Fibroblast of the aortic adventitia (primary cell): ENCODE measurements around the gene SYVN1. TPM values are rescaled to one million over a fixed set of nuclear protein-coding genes. Genes with fewer than 3 reads are reported as not detected.

Source experiments
- DNase-seq: peaks from one replicate; pipeline ENCODE4 v3.0.0-alpha.2; 2010; ENCODE audit warnings: low read depth
- H3K4me3 ChIP-seq: 2 replicates; pipeline ENCODE4 v1.5.1; 2011; ENCODE audit warnings: low read depth, mild to moderate bottlenecking, control low read depth, low read length, moderate library complexity
- small RNA-seq: library from RNA; depleted of rRNA; stranded (forward); fragments of <200 nt; gene quantifications from one replicate; pipeline ENCODE3, GENCODE V24; 2012
- total RNA-seq: library from RNA; depleted of rRNA; stranded (reverse); fragments of >200 nt; gene quantifications from 2 replicates; pipeline ENCODE4 v1.2.3, GENCODE V29; 2012; ENCODE audit warnings: low replicate concordance
- TF ChIP-seq, protein P1 (sequence below): IDR thresholded peaks from 2 replicates; pipeline ENCODE4 v1.5.1; 2011; ENCODE audit warnings: mild to moderate bottlenecking, low read length, control low read depth, inconsistent platforms; ENCODE audit not compliant: insufficient read depth

Gene SYVN1
- total RNA-seq, 1 donor, result 24.3 TPM

DNA sequence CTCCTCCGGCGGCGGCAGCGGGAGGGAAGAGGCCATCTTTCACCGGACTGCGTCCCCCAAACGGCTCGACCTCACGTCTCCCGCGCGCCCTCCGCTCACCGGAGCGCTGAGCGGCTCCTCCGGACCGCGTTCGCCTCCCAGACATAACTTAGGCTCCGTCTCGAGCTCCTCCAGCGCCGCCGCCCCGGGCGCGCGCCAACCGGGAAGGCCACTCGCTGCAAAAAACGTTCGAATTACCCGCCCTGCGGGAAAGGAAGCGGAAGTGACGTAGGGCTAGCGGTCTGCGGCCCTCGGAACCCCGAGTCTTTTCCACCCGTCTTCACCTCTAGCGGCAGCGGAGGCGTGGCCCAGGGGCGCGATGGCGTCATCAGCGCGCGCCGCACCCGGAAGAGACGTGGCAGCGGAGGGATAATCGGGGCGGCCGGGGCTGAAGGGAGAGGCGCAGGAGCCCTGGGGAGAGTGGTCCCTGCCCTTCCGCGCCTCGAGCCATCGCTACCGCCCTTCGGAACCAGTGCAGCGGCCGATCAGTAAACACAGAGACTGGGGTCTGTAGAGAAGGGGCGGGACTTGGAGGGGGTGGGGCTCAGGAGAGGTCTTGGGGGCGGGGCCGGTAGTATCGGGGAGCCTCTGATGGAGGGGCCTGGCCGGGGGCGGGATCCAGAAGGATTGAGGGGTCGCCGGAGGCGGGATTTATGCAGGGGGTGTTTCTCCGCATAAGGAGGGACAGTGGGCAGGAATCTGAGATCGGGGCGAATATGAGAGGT, 50.3 kb downstream of the SYVN1 start, which contains the start of the genes CDCA5 and ZFPL1:
TSS of gene CDCA5 (minus strand) at position 207 of the 764 bp plus-strand sequence. CDS start at position 145, 62 bp downstream.
TSS of gene ZFPL1 (plus strand) at position 389 of the 764 bp plus-strand sequence. CDS start 477 bp downstream, outside the sequence.
- TF ChIP-seq, protein P1, sequence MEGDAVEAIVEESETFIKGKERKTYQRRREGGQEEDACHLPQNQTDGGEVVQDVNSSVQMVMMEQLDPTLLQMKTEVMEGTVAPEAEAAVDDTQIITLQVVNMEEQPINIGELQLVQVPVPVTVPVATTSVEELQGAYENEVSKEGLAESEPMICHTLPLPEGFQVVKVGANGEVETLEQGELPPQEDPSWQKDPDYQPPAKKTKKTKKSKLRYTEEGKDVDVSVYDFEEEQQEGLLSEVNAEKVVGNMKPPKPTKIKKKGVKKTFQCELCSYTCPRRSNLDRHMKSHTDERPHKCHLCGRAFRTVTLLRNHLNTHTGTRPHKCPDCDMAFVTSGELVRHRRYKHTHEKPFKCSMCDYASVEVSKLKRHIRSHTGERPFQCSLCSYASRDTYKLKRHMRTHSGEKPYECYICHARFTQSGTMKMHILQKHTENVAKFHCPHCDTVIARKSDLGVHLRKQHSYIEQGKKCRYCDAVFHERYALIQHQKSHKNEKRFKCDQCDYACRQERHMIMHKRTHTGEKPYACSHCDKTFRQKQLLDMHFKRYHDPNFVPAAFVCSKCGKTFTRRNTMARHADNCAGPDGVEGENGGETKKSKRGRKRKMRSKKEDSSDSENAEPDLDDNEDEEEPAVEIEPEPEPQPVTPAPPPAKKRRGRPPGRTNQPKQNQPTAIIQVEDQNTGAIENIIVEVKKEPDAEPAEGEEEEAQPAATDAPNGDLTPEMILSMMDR, result no peak
- DNase-seq, result peak; percentile 95
- H3K4me3 ChIP-seq, result peak within 1 kb of the TSS; percentile 95

DNA sequence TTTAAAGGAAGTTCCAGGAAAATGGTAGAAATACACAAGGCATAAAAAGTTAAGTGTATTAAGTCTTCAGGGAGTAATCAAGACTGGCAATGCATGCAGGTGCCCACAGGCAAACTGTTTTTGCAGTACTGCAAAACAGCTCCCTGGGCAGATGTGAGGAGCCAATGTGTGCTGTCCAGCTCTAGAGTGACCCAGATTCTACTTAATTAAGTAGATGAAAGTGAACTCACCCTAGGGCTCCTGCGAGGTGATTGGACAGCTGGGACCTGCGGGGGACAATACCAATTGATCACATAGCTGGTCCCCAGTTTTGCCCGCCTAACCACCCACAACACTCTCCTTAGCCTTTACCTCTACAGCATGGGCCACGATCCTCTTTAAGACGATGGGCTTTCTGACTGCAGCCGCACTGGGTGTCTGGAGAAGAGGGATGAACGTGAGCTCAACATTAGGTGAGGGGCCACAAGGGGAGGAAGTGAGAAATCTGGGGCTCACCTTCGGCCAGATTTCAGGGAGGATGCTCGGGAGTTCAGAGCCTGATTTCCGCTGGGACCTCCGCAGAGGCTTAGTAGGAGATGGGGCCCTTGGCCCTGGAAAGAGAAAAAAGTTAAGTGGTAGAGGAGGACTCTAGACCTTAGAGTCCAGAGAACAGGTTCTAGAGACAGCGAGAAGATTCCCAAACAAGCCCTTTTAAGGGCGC, 51.0 kb downstream of the SYVN1 start:
- TF ChIP-seq, protein P1, result no peak
- H3K4me3 ChIP-seq, result peak overlapping the region; percentile 95
- no peak for DNase-seq

DNA sequence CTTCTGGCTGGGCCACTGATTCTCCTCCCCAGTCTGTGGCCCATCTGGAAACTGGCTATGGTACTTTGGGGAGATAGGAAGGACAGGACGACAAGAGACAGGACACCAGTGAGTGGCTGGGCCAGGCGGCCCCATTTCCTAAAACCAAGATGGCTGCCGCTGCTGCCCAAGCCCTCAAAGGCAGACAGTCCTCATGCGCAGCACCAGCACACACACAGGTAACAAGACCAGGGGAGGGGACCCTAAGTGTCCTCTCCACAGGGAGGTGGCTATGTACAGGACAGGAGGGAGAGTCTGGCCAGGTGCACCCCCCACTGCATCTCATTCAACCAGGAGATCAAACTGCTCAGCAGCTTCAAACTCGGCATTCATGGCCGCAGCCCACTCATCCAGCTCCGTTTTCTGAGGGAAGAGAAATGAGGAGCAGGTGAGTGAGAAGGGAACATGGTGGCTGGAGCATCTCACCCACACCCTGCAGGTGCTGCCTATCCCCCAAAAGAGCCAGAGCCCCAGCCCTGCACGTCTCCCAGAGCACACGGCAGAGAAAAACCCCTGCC, 55.5 kb downstream of the SYVN1 start:
- no peak for DNase-seq
- H3K4me3 ChIP-seq, result no peak overlapping the region
- TF ChIP-seq, protein P1, result no peak

DNA sequence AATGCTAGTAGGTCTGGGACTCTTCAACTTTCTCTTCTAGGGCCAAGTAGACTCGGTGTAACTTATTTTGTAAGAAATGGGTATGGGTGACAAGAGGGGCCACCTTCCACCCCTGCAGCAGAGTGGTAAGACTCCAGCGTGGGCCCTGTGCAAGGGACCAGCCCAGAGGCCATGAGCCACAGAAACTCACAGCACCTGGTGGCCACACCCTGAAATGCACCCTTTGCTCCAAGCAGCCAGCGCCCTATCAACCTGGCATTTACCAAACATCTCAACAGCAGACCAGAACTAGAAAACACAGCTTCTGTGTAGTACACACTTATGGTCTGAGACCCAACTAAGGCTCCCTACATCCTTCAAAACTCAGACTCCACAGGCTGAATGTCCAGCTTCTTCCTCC, 56.2 kb downstream of the SYVN1 start:
- peak; percentile 28 for DNase-seq
- TF ChIP-seq, protein P1, result peak; percentile 59
- H3K4me3 ChIP-seq, result no peak overlapping the region

DNA sequence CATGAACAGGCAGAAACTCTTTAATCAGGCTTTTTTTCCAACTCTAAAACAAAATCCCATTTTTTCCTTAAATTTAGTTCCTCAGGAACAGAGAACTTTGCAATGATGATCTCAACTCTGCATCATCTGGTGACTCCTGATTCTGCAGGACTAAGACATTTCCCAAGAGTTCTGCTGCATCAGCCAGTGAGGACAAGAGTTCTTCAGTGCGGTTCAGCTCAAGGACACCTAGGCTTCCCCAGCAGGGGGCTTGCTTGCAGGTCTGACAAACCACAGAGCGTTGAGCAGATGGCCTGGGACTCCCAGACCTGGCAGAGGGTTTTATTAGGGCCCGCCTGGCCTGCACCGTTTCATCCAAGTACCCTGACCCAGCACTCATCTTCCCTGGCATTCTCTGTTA, 56.9 kb downstream of the SYVN1 start:
- TF ChIP-seq, protein P1, result no peak

More for the DNA sequence above, 56.9 kb downstream of the SYVN1 start:
- no peak overlapping the region for H3K4me3 ChIP-seq
- DNase-seq, result no peak

Small RNA genes within 50 kb of the gene (small RNA-seq; reads per million reads assigned to genes)
- not detected for gene HIGD1AP10
- not detected for gene PDCL2P2
- 14.6 reads per million, percentile 95 among the genes with 10 or more reads in this experiment for gene RNU2-23P

Other genes starting within 250 kb of the SYVN1 start
- 18.2 and 18.8 TPM in 2 replicates for gene ATG2A, start 217.3 kb downstream of the SYVN1 start, total RNA-seq
- gene PPP2R5B, start 209.8 kb downstream of the SYVN1 start, total RNA-seq, result 7.9 and 9.3 TPM in 2 replicates
- gene GPHA2, start 198.6 kb downstream of the SYVN1 start, total RNA-seq, result not detected in 2 replicates
- gene MAJIN, start 162.4 kb downstream of the SYVN1 start, total RNA-seq, result not detected in 2 replicates
- gene BATF2, start 137.5 kb downstream of the SYVN1 start, total RNA-seq, result 0.25 and 0.45 TPM in 2 replicates
- 14.9 and 97.9 TPM in 2 replicates for gene ARL2, start 120.4 kb downstream of the SYVN1 start, total RNA-seq
- gene SNX15, start 107.1 kb downstream of the SYVN1 start, total RNA-seq, result 11.1 and 17.4 TPM in 2 replicates
- 13.0 and 19.1 TPM in 2 replicates for gene SAC3D1, start 93.3 kb downstream of the SYVN1 start, total RNA-seq
- 9.7 and 11.5 TPM in 2 replicates for gene NAALADL1, start 76.0 kb downstream of the SYVN1 start, total RNA-seq
- gene CDCA5, start 50.5 kb downstream of the SYVN1 start, total RNA-seq, result 2.5 and 19.3 TPM in 2 replicates
- gene ZFPL1, start 50.3 kb downstream of the SYVN1 start, total RNA-seq, result 9.6 and 42.5 TPM in 2 replicates
- 211 and 336 TPM in 2 replicates for gene VPS51, start 38.3 kb downstream of the SYVN1 start, total RNA-seq
- 9.2 and 10.0 TPM in 2 replicates for gene TM7SF2, start 22.6 kb downstream of the SYVN1 start, total RNA-seq
- 9.9 and 30.4 TPM in 2 replicates for gene ZNHIT2, start 16.8 kb downstream of the SYVN1 start, total RNA-seq
- gene FAU, start 12.4 kb downstream of the SYVN1 start, total RNA-seq, result 239 and 640 TPM in 2 replicates
- gene MRPL49, start 12.2 kb downstream of the SYVN1 start, total RNA-seq, result 24.2 and 34.7 TPM in 2 replicates
- not detected in 2 replicates for gene SPDYC, start 35.7 kb upstream of the SYVN1 start, total RNA-seq
- gene CAPN1, start 47.4 kb upstream of the SYVN1 start, total RNA-seq, result 43.2 and 164 TPM in 2 replicates
- 8.7 and 32.4 TPM in 2 replicates for gene POLA2, start 127.4 kb upstream of the SYVN1 start, total RNA-seq
- gene CDC42EP2, start 180.3 kb upstream of the SYVN1 start, total RNA-seq, result 4.7 and 28.0 TPM in 2 replicates
- gene DPF2, start 199.3 kb upstream of the SYVN1 start, total RNA-seq, result 46.4 and 75.9 TPM in 2 replicates
- gene TIGD3, start 220.2 kb upstream of the SYVN1 start, total RNA-seq, result 0.27 TPM in 1 of 2 replicates, not detected in the other
- 0.41 and 5.8 TPM in 2 replicates for gene SLC25A45, start 248.1 kb upstream of the SYVN1 start, total RNA-seq